Stimulated activated CD8-positive, alpha-beta memory T cell treated with anti-CD3 and anti-CD28 coated beads, Interleukin-7, amount 100 ng/mL, for 4 hours (primary cell): ENCODE results near the gene TRPT1.

Experiments used
- DNase-seq, 2 donors: peaks; one replicate each; pipeline ENCODE4 v3.0.0-alpha.2; 2020; ENCODE audit warnings: low read depth in 2 of 2

The TRPT1 gene, protein sequence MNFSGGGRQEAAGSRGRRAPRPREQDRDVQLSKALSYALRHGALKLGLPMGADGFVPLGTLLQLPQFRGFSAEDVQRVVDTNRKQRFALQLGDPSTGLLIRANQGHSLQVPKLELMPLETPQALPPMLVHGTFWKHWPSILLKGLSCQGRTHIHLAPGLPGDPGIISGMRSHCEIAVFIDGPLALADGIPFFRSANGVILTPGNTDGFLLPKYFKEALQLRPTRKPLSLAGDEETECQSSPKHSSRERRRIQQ

DNA sequence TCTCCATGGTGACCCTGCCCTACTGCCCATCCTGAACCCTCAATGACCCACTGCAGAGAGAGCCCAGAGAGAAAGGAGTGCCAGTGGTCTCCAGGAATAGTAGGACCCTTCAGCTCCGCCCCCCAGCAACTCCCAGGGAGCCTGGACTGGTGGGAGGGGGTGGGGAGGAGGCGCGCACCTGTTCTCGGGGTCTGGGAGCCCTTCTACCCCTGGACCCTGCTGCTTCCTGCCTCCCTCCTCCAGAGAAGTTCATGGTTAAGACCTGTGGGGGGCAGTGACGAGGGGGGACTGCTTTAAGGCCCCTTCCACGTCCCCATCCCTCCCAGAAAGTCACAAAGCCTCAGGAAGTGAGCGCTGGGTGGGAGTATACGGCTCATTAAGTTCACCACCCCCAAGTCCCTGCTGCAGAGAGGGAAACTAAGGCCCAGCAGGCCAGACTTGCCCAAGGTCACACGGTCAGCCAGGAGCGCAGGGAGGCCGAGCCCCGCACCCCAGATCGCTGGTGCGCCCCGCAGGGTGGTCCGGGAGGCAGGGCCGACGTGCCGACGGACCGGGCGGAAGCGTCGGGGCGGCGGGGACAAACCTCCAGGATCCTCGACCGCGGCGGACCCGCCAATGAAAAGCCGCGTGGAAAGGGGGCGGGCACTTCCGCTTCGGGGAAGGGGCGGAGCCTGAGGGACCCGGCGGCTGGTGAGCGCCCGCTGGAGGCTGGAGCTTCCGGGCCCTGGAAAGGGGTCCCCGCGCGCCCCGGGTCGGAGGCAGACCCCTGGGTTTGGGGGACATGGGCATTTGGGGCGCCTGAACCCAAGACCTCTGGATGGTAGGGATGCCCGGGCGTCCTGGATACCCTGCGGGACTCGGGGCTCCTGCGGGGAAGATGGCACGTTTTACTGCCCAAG, at the start of gene TRPT1, which contains the start of gene NUDT22:
TRPT1 (minus strand) TSS at position 579 of the 899 bp plus-strand sequence; CDS start at position 253, 326 bp downstream.
NUDT22 (plus strand) TSS at position 667 of the 899 bp plus-strand sequence. CDS start 379 bp downstream, outside the sequence.
- peak; percentile 82 to 87 for DNase-seq

DNA sequence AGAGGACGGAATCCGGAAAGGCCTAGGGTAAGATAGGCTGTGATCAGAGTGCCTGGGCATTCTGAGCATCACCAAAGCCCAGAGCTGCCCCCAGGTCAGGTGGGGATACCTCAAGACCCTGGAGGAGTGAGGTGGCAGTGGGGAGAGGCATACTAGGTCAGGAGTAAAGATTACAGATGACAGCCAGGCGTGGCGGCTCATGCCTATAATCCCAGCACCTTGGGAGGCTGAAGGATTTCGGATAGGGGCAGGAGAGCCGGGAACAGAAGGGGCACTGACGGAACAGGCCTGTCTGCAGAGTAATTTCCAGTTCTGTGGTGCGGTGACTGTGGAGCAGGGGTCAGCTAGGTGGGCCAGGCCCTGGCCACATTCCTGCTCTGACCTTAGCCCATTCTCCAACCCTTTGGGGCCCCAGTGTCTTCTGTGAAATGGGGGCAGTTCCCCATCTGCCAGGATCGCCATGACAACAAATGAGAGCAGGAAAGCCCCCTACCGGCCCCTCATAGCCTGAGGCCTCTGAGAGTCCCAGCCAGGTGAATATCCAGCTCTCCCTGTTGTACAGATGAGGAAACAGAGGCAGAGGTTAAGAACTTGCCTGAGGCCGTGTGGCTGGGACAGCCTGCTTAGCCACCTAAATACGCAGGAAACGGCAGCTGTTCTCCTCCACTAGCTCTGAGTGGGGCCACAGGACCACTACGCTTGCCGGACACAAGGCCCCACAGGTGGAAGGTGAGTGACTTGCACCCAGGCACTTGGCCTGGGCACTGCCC, 49.2 kb upstream of the TRPT1 start:
- DNase-seq = no peak

DNA sequence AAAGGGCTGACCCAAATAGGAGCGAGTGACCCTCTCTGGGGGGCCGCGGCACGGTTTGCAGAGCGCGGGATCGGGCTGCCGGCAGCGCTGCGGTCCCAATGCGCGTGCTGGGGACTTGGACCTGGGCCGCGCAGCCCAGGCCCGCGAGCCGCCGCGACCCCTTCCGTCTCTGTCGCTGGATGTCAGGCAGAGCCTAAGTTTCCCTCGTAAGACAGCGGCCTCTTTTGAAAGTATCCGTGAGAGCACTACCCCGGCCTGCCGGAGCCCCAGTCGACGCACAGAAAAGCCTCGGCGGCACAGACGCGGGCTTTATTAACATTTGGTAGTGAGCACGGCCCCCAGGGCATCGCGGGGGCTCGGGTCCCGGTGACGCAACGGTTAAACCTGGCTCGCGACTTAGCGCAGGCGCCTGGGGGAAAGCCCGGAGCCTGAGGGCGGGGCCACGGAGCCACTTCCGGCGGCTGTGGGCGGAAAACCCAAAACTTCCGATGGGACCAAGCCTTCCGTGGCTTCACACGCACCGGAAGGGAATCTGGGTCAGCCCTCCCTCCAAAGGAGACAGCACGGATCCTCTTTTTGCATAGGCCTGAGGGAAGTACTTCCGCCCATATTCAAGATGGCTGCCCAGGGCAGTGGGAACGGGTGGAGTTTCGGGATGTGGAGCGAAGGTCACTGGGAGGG, 43.7 kb upstream of the TRPT1 start:
- DNase-seq = peak; percentile 96

DNA sequence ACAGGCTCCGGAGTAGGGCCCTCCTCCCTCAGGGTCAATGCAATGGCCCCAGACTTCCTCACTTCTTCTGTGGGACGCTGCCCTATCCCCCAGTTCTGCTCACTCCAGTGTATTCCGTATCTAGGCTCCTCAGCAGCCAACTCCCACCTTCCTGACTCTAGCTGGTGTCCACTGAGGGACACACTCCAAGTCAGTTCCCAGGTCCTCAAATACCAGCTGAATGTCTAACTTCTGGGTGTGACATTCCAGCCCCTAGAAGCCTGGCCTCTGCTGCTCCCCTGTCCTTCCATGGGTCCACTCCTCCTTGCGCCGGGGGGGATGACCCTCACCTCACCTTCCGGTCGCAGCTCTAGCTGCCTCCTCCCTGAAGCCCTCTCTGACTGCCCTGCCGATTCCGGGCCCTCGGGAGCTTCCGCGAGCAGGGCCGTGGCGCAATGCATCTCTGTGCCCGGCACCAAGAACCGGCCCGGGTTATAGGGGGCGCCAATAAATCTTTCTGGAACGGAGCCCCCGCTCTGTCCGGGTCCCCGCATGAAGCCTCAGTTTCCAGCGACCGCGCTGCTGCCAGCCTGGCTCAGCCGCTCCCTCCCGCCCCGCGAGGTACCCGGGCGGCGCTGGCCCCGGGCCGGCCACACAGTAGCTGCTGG, 43.0 kb upstream of the TRPT1 start:
- DNase-seq = peak in 1 of 2 donors; percentile 38

DNA sequence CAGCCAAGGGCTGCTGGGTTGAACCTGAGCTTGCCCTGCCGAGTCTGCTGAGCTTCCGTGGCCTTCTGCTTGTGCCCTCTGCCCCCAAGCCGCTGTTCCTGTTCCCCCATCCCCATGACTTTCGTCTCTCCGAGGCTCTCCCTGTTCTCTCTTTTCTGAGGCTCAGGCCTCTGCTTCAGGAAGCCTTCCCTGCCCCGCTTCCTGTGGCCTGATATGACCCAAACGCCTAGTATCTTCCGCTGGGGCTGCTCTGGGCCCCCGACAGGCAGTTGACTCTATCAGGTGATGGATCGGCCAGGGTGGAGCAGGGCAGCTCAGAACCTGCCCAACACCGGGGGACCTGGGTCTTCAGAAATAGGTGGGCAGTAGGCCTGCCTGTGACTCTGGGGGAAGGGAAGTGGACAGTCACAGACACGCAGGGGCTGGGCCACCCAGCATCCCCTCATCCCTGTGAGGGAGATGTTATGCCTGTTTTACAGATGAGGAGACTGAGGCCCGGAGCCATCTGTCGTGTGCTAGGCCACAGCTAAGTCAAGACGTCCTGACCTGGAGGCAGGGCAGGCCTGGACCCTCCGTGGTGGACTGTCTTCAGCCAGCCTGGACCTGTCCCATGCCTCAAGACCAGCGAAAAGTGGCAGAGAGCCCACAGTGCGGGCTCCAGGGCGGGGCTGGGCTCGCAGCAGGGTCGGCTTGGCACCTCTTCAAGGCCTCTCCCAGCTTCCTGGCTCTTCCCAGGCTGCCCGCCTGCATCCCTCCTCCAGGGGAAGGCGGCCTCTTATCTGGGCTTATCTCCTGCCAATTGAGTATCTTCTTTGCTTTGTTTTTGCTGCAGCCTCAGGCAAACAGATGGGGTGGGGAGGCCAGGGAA, 42.3 kb upstream of the TRPT1 start:
- no peak for DNase-seq

DNA sequence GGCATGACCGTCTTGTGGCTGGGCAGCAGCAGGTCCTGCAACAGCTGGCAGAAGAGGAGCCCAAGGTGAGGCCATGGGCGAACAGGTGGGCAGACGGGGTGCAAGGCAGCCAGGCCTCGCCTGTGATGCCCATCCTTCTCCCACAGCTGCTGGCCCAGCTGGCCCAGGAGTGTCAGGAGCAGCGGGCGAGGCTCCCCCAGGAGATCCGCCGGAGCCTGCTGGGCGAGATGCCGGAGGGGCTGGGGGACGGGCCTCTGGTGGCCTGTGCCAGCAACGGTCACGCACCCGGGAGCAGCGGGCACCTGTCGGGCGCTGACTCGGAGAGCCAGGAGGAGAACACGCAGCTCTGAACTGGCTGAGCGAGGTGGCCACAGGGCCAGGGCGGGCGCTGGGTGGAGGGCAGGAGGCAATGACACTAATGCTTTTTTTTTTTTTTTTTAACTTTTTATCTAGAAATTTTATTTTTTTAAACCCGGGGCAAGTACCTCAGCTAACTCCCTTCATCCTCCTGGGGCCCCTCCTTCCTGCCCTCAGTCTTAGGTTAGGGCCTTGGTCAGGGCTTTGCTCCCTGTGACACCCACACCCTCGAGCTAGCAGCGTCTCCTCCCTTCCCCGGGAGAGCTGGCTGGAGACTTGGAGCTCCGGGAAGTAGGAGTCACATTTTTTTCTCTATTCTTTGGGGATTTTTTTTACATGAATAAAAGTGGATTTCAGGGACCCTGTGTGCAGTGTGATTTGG, 41.4 kb upstream of the TRPT1 start:
- no peak for DNase-seq

DNA sequence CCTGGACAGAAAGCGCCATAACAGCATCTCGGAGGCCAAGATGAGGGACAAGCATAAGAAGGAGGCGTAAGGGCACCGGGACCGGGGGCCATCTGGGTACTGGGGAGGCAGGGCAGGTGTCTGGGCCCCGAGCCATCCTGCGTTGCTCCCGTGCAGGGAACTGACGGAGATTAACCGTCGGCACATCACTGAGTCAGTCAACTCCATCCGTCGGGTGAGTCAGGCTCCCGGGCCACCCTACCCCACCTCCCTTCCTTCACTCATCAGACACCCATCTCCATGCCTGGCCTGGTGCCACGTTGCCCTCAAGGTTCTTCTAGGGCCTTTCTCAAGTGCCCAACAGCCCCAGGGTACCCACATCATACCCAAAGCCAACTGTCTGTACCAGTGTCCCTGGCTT, 40.4 kb upstream of the TRPT1 start:
- DNase-seq = no peak

DNA sequence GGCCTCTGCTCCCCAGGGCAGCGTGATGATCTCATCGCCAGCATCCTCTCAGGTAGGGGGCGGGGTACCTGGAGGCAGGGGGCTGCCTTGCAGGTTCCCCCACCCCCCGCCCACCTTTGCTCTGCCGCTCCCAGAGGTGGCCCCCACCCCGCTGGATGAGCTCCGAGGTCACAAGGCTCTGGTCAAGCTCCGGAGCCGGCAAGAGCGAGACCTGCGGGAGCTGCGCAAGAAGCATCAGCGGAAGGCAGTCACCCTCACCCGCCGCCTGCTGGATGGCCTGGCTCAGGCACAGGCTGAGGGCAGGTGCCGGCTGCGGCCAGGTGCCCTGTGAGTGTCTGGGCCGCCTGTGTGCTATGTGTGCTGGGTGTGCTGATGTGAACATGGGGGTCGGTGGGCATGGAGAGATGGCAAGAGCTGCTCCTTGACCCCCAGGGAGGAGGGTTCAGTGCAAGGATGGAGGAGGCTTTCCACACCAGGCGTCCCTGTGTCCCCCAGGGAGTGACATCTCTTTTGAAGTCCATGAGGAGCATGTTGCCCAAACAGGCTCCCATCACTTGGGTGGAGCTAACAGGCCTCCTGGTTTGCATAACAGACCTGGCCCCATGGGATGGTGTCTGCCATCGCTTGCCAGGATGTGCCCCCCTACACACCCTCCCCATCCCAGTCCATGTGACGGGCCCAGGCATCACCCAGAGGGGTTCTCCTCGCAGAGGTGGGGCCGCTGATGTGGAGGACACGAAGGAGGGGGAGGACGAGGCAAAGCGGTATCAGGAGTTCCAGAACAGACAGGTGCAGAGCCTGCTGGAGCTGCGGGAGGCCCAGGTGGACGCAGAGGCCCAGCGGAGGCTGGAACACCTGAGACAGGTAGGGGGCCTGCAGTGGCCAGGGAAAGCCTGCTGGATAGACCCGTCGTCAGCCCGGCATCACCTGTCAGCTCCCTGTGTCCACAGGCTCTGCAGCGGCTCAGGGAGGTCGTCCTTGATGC, 39.5 kb upstream of the TRPT1 start:
- DNase-seq = no peak

DNA sequence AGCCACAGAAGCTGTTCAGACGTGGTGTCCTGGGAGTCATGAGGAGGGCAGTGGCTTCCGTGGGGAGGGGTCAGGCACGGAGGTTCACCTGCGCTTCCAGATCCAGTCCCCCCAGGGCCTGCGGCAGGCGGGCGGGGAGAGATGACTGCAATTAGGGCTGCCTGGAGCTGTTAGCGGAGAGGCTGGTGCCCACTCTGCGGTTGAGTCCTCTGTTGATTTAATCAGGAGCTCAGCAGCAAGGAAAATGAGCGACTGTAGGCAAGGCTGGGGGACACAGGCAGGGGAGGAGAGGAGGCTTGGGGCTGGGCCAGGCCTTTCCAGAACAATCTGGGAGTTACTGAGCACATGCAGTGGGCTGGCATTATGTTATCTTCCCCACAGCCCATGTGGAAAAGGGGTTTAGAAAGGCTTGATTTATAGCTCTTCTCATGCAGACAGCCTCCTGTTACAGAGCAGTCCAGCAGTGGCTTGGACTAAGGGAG, 38.4 kb upstream of the TRPT1 start:
- DNase-seq = no peak

DNA sequence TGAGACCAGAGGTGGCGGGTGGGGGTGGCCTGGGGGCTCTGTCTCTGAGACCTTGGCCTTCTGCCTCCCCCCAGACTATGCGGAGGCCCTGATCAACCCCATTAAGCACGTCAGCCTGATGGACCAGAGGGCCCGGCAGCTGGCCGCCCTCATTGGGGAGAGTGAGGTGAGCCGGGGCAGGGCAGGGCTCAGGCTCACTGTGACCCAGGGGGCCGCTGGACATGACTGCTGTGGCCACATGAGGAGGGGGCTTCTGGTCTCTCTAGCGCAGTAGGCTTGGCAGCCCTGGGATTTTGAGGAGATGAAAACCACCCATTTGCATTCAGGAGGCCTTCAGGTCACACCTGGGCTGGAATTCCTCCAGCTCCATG, 37.9 kb upstream of the TRPT1 start:
- no peak for DNase-seq

DNA sequence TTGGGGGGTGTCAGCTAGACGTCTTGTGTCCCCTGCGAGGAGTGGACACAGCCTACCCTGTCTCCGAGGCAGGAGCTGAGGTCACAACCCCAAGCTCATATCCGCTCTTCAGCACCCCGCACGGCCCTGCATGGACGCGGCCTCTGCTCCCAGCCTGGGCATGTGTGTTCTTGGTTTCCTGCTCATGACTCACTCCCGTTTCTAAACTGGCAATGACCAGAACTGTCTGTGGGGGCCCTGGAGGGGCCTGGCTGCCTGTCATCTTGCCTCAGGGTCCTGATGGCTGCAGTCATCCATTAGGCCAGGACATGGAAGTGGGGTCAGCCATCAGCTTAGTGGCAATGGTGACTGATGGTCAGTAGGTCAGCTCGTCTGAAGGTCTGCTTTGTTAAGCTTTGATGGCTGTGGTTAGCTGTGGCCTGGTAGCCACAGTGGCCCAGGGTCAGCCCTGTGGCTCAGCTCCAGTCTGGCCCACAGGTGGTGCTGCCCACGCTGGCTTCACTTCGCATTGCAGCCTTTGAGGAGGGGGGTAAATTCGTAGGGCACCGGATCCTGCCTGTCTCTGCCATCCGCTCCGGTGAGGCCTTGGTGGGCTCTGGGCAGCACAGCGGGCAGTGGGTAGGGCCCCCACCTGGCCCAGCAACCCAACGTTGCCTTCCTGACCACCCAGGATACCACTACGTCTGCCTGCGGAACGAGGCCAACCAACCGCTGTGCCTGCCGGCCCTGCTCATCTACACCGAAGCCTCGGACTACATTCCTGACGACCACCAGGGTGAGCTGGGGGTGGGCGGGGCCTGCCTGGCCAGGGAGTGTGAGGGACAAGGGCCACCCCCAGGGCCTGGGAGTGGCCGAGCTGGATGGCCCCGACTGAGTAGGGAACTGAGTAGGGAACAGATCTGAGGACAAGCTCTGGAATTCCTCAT, 37.3 kb upstream of the TRPT1 start:
- no peak for DNase-seq

DNA sequence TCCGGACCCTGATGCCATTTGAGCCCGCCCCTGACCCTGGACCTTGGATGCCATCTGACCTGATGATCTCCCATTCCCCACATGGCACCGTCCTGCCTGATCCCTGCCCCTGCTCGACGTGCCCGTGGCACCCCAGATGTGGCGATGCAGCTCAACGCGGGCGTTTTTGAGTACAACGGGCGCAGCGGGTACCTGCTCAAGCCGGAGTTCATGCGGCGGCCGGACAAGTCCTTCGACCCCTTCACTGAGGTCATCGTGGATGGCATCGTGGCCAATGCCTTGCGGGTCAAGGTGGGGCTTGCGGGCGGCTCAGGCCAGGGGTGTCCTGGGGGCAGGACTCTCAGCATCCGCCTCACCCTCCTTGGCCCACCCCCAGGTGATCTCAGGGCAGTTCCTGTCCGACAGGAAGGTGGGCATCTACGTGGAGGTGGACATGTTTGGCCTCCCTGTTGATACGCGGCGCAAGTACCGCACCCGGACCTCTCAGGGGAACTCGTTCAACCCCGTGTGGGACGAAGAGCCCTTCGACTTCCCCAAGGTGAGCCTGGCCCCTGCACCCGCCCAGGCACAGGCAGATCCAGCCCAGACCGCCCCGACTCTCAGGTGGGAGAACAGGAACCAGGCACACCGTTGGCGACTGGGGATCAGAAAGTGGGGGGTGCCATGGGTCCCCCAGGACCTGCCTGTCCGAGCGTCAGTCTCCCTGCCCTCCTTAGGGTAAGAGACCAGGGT, 36.5 kb upstream of the TRPT1 start:
- no peak for DNase-seq

DNA sequence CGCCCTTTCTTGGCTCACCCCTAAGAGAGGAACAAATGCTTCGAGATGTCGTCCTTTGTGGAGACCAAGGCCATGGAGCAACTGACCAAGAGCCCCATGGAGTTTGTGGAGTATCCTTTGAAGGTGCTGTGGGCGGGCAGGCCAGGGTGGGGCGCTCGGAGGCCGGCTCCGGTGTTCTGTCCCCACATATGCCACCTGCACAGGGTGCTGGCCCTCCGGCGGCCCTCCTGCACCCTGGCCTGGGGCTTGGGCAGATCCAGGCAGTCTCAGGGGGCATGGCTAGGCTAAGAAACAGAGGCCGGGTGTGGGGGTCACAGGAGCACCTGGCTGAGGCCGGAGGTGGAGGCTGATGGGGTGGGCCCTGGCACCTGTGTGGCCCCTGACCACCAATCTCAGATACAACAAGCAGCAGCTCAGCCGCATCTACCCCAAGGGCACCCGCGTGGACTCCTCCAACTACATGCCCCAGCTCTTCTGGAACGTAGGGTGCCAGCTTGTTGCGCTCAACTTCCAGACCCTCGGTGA, 35.6 kb upstream of the TRPT1 start:
- no peak for DNase-seq

DNA sequence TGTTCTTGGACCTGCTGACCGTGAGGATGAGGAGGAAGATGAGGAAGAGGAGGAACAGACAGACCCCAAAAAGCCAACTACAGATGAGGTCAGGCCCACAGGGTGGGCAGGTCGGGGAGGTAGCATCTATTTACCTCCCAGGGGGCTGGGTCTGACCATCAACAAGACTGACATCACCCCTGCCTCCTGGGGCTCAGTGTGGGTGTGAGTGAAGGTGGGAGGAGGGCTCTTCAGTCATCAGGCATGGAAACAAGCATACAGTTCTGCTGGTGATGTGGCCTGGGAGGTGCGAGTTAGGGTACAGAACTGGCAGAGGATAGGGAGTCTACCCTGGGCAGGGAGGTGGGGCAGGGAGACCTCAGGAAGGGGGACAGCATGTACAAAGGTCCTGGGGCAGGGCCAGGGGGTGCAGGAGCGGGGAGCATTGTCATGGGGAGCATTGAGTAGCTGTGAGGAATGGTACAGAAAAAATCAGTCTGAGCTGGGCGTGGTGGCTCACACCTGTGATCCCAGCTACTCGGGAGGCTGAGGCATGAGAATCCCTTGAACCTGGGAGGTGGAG, 34.2 kb upstream of the TRPT1 start:
- DNase-seq = no peak

DNA sequence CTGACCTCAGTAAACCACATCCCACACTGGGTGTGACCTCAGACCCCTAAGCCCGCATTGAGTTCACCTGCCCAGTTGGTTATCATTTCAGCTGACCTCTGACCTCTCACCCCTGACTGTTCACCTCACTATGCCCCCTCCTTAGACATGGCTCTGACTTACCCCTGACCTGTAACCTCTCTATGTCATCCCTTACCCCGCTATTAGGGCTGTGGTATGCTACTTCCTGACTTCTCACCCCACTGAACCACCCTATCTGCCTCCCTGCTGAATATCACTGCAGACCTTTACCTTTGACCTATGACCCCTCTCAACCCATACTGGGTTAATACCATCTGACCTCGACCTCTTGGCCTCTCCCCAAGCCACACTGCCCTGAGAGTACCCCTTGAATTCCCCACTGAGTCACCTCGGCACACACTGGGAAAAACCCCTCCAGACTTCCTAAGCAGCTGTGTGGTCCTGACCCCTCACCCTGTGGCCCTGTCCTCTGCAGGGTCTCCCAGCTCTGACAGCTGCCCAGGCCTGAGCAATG, 33.6 kb upstream of the TRPT1 start:
- DNase-seq = no peak
